LNCaP clone FGC (cell line): ENCODE data around the gene GATAD1.

Experiments used
- DNase-seq: peaks from one replicate; pipeline ENCODE4 v3.0.0-alpha.2; 2011; ENCODE audit warnings: low read depth
- H3K4me3 ChIP-seq: 2 replicates; pipeline ENCODE4 v1.5.1; 2011; ENCODE audit warnings: mild to moderate bottlenecking, low read depth, low read length, control low read depth
- TF ChIP-seq, protein P1 (sequence below): IDR thresholded peaks from 2 replicates; pipeline ENCODE4 v1.5.1; 2012; ENCODE audit warnings: mild to moderate bottlenecking; ENCODE audit not compliant: control insufficient read depth, insufficient read depth; ENCODE audit errors: extremely low read depth

The GATAD1 gene

GRCh38 chr7:92422926-92423325 is 24.4 kb upstream of the GATAD1 start:
- TF ChIP-seq, protein P1, sequence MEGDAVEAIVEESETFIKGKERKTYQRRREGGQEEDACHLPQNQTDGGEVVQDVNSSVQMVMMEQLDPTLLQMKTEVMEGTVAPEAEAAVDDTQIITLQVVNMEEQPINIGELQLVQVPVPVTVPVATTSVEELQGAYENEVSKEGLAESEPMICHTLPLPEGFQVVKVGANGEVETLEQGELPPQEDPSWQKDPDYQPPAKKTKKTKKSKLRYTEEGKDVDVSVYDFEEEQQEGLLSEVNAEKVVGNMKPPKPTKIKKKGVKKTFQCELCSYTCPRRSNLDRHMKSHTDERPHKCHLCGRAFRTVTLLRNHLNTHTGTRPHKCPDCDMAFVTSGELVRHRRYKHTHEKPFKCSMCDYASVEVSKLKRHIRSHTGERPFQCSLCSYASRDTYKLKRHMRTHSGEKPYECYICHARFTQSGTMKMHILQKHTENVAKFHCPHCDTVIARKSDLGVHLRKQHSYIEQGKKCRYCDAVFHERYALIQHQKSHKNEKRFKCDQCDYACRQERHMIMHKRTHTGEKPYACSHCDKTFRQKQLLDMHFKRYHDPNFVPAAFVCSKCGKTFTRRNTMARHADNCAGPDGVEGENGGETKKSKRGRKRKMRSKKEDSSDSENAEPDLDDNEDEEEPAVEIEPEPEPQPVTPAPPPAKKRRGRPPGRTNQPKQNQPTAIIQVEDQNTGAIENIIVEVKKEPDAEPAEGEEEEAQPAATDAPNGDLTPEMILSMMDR: no peak
- no peak for DNase-seq
- no peak overlapping the region for H3K4me3 ChIP-seq

GRCh38 chr7:92423710-92424131 is 23.6 kb upstream of the GATAD1 start:
- no peak for DNase-seq
- TF ChIP-seq, protein P1: no peak
- no peak overlapping the region for H3K4me3 ChIP-seq

GRCh38 chr7:92425311-92425947 is 21.9 kb upstream of the GATAD1 start:
- TF ChIP-seq, protein P1: no peak
- no peak for DNase-seq
- H3K4me3 ChIP-seq: no peak overlapping the region

DNA sequence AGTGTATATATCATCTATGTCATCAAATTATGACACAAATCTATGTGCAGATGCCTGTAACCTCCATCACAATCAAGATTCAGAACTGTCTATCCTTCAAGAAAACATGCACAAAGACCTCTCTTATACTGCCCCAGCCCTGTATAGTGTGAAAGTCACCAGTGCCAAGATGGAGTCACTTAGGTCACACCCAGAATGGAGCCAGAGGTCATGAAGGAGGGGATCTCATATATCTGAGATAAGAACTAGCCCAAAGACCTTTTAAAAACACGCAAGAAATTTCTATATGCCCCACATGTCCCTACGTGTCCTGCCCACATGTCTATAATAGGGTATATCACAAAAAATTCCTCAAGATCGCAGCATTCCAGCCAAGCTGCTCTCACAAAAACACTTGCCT is 20.1 kb upstream of the GATAD1 start:
- TF ChIP-seq, protein P1: no peak
- H3K4me3 ChIP-seq: no peak overlapping the region
- no peak for DNase-seq

- DNase-seq: no peak
- no peak overlapping the region for H3K4me3 ChIP-seq
- TF ChIP-seq, protein P1: no peak
These were observed 14.9 kb upstream of the GATAD1 start for GRCh38 chr7:92432299-92432946.

- TF ChIP-seq, protein P1: no peak
These were observed 14.3 kb upstream of the GATAD1 start for GRCh38 chr7:92433019-92433418.

GRCh38 chr7:92435542-92435941 is 11.7 kb upstream of the GATAD1 start:
- TF ChIP-seq, protein P1: no peak
- no peak for DNase-seq
- no peak overlapping the region for H3K4me3 ChIP-seq

More at GRCh38 chr7:92433019-92433418, 14.3 kb upstream of the GATAD1 start:
- DNase-seq: no peak
- no peak overlapping the region for H3K4me3 ChIP-seq
